Stimulated activated CD4-positive, alpha-beta T cell treated with anti-CD3 and anti-CD28 coated beads, Interleukin-12 subunit alpha, Interleukin-12 subunit beta, amount 100 ng/mL, for 48 hours (primary cell): ENCODE results near the gene NUDT8.
"Not testable (repeated sequence)": the region's sequence is repeated elsewhere in the genome, so short reads cannot be mapped to it uniquely, and the experiment has no call there.

ENCODE experiments used
- DNase-seq, 3 donors: peaks; one replicate each; pipeline ENCODE4 v3.0.0-alpha.2; 2020; ENCODE audit warnings: low read depth in 2 of 3, low spot score in 1 of 3

Gene NUDT8

DNA sequence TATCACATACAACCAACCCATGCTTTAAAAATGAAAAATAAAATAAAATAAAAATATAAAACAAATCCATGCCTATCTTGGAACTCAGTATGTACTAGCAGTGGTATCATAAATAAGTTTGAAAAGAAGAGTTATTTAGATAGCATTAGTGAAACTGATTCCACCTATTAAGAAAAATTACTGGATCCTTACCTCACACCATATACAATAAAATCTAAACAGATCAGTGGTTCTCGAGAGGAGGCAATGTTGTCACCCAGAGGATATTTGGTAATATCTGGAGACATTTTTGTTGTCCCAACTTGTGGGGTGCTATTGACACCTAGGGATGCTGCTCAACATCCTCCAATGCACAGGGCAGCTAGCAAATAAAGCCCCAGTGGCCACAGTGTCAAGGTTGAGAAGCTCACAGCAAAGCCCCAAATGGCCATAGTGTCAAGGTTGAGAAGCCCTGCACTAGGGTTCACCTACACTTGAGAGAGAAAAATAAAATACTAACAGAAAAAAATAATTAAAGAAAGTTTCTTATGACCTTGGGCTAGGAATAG, 32.9 kb downstream of the NUDT8 start:
- DNase-seq: no peak

DNA sequence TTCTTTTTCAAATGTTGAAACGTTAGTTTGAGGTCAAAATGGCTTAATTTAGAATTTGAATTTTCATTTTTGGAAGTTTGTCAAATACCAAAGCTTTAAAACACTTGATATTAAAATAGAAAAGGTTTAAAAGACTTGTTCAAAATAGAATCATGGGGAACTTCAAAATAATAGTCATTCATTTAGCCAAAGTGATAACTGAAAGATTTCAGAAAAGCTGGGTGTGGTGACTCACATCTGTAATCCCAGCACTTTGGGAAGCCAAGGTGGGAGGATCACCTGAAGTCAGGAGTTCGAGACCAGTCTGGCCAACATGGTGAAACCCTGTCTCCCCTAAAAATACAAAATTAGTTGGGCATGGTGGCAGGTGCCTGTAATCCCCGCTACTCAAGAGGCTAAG, 35.3 kb downstream of the NUDT8 start:
- no peak for DNase-seq

DNA sequence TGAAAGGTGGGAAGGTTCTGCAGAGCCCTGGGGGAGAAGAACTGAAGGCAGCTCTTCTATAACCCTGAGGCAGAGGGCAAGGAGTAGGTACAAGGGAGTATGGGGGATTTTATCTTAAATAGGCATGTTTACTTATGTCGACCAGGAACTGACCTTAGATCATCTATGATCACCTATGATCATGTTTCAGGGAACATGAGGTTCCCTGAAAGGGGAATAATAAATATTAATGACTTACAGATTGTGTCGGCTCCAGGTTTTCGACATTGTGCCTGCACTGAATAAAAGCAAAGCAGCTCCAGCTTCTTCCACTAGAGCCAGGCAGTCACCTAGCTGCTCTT, 36.2 kb downstream of the NUDT8 start:
- no peak for DNase-seq

DNA sequence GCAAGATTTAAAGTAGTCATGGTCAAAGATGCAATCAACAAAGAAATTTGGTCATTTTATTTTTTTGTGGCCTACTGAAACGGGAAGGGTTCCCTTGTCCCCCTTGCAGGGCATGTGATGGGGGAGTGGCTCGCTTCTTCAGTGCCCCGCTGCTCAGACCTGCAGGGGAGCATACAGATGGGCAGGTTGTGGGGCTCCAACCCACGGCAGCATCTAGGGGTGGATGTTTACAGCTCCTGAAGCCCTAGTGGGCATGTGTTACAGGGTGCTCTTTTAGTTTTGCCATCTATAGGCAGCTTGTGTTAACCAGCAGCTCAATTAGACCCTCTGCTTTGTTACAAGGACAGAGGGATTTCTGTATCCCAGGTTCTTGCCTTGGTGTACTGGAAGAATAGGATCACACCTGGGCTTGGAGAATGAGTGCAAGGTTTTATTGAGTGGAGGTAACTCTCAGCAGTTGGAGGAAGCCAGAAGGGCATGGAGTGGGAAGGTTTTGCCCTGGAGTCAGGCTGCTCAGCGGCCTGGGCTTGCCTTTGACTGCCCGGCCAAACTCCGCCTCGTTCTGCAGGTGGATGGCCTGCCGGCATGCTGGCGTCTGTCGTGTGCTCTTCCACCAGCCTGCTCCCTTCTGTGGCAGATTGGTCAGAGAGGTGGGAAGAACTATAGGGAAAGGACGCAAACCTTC, 36.7 kb downstream of the NUDT8 start:
- no peak for DNase-seq

DNA sequence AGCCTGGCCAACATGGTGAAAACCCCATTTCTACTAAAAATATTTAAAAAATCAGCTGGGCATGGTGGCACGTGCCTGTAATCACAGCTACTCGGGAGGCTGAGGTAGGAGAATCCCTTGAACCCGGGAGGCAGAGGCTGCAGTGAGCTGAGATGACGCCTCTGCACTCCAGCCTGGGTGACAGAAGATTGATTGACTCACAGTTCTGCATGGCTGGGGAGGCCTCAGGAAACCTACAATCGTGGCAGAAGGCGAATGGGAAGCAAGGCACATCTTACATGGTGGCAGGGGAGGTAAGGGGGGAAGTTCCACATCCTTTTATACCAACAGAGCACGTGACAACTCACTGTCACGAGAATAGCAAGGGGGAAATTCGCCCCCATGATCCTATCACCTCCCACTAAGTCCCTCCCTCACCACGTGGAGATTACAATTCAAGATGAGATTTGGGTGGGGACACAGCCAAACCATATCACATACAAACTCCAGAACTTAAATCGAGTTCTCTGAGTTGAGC, 40.8 kb downstream of the NUDT8 start:
- DNase-seq: not testable (repeated sequence)

DNA sequence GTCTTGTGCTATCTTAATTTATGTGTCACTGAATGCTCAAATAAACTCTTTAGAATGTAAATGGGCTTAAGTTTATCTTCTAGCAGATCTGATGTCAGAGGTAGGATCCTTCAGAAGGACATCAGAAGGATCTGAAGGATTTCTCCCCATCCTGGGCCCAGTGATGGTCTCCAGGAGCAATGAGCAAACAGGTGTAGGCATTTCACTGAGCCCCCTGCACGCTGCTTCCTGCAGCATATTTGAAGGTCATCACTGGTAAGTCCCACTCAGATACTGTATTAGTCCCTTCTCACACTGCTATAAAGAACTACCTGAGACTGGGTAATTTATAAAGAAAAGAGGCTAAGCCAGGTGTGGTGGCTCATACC, 41.6 kb downstream of the NUDT8 start:
- no peak for DNase-seq

DNA sequence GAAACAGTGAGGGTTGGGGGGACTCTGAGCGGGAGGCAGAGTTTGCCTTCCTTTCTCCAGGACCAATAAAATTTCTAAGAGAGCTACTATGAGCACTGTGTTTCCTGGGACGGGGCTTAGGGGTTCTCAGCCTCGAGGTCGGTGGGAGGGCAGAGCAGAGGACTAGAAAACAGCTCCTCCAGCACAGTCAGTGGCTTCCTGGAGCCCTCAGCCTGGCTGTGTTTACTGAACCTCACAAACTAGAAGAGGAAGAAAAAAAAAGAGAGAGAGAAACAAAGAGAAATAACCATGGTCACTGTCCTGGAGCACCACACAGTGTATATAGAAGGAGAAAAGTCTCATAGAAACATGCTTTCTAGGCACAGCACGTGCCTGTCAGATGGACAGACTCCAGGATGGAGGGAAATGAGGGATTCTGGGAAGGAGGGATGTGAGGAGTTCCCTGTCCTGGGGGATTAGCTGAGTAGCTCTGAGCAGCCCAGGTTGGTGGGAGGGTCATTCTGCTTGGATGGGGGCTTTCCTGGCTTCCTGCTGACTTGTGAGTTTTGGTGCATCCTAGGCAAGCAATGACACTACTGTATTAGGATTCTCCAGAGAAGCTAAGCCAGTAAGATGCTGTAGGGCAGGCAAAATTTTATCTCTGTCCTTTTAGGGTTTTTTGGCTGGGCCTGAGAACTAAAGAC, 43.0 kb downstream of the NUDT8 start:
- DNase-seq: no peak

DNA sequence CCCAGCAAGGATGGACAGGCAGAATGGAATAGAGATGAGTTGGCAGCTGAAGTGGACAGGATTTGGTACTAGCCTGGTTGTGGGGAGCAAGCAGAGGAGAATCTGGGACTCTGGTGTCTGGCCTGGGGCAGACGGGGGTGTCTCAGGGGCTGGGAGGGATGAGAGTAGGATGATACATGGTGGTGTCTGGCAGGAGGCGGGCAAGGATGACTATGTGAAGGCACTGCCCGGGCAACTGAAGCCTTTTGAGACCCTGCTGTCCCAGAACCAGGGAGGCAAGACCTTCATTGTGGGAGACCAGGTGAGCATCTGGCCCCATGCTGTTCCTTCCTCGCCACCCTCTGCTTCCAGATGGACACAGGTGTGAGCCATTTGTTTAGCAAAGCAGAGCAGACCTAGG, 43.8 kb downstream of the NUDT8 start:
- DNase-seq: no peak

DNA sequence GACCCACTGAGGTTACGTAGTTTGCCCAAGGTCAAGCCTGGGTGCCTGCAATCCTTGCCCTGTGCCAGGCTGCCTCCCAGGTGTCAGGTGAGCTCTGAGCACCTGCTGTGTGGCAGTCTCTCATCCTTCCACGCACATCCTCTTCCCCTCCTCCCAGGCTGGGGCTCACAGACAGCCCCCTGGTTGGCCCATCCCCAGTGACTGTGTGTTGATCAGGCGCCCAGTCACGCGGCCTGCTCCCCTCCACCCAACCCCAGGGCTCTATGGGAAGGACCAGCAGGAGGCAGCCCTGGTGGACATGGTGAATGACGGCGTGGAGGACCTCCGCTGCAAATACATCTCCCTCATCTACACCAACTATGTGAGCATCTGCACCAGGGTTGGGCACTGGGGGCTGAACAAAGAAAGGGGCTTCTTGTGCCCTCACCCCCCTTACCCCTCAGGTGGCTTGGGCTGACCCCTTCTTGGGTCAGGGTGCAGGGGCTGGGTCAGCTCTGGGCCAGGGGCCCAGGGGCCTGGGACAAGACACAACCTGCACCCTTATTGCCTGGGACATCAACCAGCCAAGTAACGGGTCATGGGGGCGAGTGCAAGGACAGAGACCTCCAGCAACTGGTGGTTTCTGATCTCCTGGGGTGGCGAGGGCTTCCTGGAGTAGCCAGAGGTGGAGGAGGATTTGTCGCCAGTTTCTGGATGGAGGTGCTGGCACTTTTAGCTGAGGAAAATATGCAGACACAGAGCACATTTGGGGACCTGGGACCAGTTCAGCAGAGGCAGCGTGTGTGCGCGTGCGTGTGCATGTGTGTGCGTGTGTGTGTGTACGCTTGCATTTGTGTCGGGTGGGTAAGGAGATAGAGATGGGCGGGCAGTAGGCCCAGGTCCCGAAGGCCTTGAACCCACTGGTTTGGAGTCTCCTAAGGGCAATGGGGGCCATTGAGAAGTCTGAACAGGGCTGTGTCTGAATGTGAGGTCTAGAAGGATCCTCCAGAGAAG, 44.6 kb downstream of the NUDT8 start:
- DNase-seq: no peak

DNA sequence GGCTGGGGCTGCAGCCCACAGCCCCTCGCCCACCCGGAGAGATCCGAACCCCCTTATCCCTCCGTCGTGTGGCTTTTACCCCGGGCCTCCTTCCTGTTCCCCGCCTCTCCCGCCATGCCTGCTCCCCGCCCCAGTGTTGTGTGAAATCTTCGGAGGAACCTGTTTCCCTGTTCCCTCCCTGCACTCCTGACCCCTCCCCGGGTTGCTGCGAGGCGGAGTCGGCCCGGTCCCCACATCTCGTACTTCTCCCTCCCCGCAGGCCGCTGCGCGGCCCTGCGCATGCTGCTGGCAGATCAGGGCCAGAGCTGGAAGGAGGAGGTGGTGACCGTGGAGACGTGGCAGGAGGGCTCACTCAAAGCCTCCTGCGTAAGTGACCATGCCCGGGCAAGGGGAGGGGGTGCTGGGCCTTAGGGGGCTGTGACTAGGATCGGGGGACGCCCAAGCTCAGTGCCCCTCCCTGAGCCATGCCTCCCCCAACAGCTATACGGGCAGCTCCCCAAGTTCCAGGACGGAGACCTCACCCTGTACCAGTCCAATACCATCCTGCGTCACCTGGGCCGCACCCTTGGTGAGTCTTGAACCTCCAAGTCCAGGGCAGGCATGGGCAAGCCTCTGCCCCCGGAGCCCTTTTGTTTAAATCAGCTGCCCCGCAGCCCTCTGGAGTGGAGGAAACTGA, 45.4 kb downstream of the NUDT8 start:
- no peak for DNase-seq

DNA sequence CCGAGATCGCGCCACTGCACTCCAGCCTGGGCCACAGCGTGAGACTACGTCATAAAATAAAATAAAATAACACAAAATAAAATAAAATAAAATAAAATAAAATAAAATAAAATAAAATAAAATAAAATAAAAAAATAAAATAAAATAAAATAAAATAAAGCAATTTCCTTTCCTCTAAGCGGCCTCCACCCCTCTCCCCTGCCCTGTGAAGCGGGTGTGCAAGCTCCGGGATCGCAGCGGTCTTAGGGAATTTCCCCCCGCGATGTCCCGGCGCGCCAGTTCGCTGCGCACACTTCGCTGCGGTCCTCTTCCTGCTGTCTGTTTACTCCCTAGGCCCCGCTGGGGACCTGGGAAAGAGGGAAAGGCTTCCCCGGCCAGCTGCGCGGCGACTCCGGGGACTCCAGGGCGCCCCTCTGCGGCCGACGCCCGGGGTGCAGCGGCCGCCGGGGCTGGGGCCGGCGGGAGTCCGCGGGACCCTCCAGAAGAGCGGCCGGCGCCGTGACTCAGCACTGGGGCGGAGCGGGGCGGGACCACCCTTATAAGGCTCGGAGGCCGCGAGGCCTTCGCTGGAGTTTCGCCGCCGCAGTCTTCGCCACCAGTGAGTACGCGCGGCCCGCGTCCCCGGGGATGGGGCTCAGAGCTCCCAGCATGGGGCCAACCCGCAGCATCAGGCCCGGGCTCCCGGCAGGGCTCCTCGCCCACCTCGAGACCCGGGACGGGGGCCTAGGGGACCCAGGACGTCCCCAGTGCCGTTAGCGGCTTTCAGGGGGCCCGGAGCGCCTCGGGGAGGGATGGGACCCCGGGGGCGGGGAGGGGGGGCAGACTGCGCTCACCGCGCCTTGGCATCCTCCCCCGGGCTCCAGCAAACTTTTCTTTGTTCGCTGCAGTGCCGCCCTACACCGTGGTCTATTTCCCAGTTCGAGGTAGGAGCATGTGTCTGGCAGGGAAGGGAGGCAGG, 46.2 kb downstream of the NUDT8 start, which contains the start of gene GSTP1:
GSTP1 (plus strand) TSS at position 566 of the 958 bp plus-strand sequence; CDS start at position 598, 32 bp downstream.
- peak; percentile 57 to 78 (median 61) for DNase-seq

DNA sequence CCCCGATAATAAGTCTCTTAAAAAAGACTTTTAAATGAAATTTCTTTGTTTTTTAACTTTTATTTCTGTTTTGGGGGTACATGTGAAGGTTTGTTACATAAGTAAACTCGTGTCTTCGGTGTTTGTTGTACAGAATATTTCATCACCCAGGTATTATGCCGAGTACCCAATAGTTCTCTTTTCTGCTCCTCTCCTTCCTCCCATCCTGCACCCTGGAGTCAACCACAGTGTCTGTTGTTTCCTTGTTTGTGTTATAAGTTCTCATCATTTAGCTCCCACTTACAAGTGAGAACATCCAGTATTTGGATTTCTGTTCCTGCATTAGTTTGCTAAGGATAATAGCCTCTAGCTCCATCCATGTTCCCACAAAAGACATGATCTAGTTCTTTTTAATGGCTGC, 47.7 kb downstream of the NUDT8 start:
- DNase-seq: no peak

DNA sequence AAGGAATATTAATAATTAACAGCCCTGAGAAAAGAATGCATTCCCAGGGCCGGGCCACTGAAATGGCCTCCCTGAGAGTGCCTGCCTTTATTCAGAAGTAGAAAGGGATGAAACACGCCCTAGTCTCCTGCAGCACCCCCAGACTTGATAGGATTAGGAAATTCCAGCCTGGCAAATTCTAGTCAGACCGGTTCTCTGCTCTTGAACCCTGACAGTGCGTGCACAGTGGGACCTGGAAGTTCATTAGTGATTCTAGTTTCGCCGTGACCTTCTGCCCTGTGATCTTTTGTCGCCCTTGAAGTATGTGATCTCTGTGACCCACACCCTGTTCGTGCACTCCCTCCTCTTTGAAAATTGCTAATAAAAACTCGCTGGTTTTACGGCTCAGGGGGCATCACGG, 48.3 kb downstream of the NUDT8 start:
- DNase-seq: no peak

DNA sequence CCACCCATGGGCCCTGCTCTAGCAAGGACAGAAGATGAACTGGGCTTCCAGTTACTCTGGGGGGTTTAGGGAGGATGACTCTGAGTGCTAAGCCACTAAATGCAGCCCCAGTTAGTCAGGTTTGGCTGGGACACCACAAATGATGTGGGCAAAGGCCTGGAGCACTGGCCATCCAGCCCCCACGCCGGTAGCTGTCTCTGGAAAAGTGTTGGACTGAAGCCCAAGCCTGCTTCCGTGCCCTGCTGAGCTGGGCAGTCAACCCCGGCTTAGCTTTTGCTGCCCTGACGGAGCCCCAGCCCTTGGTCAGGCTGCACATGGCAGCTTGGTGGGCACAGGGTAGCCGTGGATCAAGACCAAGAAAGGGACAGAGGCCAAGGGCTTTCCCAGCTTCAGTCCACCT, 51.8 kb downstream of the NUDT8 start:
- no peak for DNase-seq
